ENCODE measurements around the gene SLAMF6. TPM values are rescaled to one million over a fixed set of nuclear protein-coding genes. Genes with fewer than 3 reads are reported as not detected.

The SLAMF6 gene
- total and polyA plus RNA-seq, 10 of the 15 experiments (the other 5 are each of a cell fraction or from before 2014, with no cell fraction given), result 20.5 to 89.6 (median 36.5) TPM

GRCh38 chr1:160503087-160503486 is 20.0 kb downstream of the SLAMF6 start:
- no peak overlapping the region for H3K4me3 ChIP-seq
- ATAC-seq (no peak), DNase-seq (ENCODE audit: low read depth, low spot score) (no peak), FAIRE-seq (no peak)
- ChIA-PET POLR2A (no interaction called here), SMC1A (ENCODE audit: uncharacterized antibody, unreplicated experiment) (no interaction called here), RAD21 (ENCODE audit: unreplicated experiment) (no interaction called here), CTCF (interaction anchor here (0.7 to 1.0 kb wide), 2 partner anchors 103 to 211 kb away, joined by 3 read pairs; no protein-coding TSS in a partner anchor)
- no peak overlapping the region for H3K9ac ChIP-seq (ENCODE audit: control insufficient read depth, insufficient read depth, low read length)
- no peaks in the 10 kb centered on the region for H3K4me1 ChIP-seq (ENCODE audit: control insufficient read depth, insufficient read depth, low read length)
- H4K20me1 ChIP-seq (ENCODE audit: control insufficient read depth, insufficient read depth), result no peaks in the 10 kb centered on the region
- peaks cover 0 to 9% of the 10 kb centered on the region in 2 experiments; a peak in 3 of 4 replicates for H3K36me3 ChIP-seq (ENCODE audit: control insufficient read depth in 2 of 2, insufficient read depth in 2 of 2, low read length in 1 of 2)
- peaks cover 40% of the 10 kb centered on the region for H3K9me3 ChIP-seq (replicated peaks; ENCODE audit: control insufficient read depth, insufficient read depth, low read length)
- no peak overlapping the region for H3K27ac ChIP-seq (ENCODE audit: control insufficient read depth, insufficient read depth)
- peaks cover 41% of the 10 kb centered on the region for H3K79me2 ChIP-seq (ENCODE audit: control insufficient read depth, insufficient read depth, low read length)
- intact Hi-C loops (cut with micrococcal nuclease; ENCODE audit: unreplicated experiment), result no loop called here
- no peak overlapping the region for H2AFZ ChIP-seq (ENCODE audit: control insufficient read depth, low read depth, low read length)
- 99% methylated on average over 6 of the region's 6 CpGs for WGBS (ENCODE audit: insufficient coverage, insufficient replicate concordance, low lambda C conversion rate, missing lambda C conversion rate)
- BruUV-seq (replicated peaks), result no TSS peak
- H3K4me2 ChIP-seq (ENCODE audit: control insufficient read depth, insufficient read depth), result no peak overlapping the region
- in situ Hi-C loops (cut with MboI), result no loop called here
- H3K27me3 ChIP-seq (replicated peaks in 1 of 2; ENCODE audit: control insufficient read depth in 2 of 2, insufficient read depth in 2 of 2, low read length in 1 of 2), result no peaks in the 10 kb centered on the region
- no peak for TF ChIP-seq SREBF2 (IDR thresholded peaks at IDR 0.05; ENCODE audit: low read length)
- no peak for TF ChIP-seq ASH2L (IDR thresholded peaks at IDR 0.05; ENCODE audit: borderline replicate concordance, low read depth)
- TF ChIP-seq SMAD5 (IDR thresholded peaks at IDR 0.05; ENCODE audit: low read depth), result no peak
- TF ChIP-seq E4F1 (IDR thresholded peaks at IDR 0.05; ENCODE audit: borderline replicate concordance, partially characterized antibody), result no peak
- TF ChIP-seq BHLHE40 (IDR thresholded peaks at IDR 0.05; ENCODE audit: borderline replicate concordance in 1 of 2, low read depth in 2 of 2, low read length in 1 of 2), result no peak
- TF ChIP-seq ATF2 (IDR thresholded peaks at IDR 0.05; ENCODE audit: low read length), result no peak
- no peak for TF ChIP-seq BCLAF1 (IDR thresholded peaks at IDR 0.05)
- TF ChIP-seq IRF3 (IDR thresholded peaks at IDR 0.05), result no peak
- no peak for TF ChIP-seq IRF5 (IDR thresholded peaks at IDR 0.05; ENCODE audit: borderline replicate concordance)
- no peak for TF ChIP-seq NKRF (conservative IDR thresholded peaks at IDR 0.05)
- no peak for TF ChIP-seq SPI1 (IDR thresholded peaks at IDR 0.05; ENCODE audit: borderline replicate concordance, insufficient read depth, low read depth, low read length)
- TF ChIP-seq SMC3 (IDR thresholded peaks at IDR 0.05; ENCODE audit: borderline replicate concordance, low read length), result no peak
- no peak for TF ChIP-seq FOXK2 (IDR thresholded peaks at IDR 0.05)
